CD4-positive, alpha-beta T cell treated with Interferon alpha-2 for 1 hour (primary cell): ENCODE results near the gene KCTD3.

ENCODE experiments used
- DNase-seq, 2 donors: peaks; one replicate each; pipeline ENCODE4 v3.0.0-alpha.2; 2020 to 2022

The KCTD3 gene

GRCh38 chr1:215660259-215660658 lies 93.2 kb downstream of the KCTD3 start:
- DNase-seq: no peak

GRCh38 chr1:215661033-215661432 lies 93.9 kb downstream of the KCTD3 start:
- DNase-seq: no peak

- DNase-seq: no peak
Measured at GRCh38 chr1:215665215-215665614, 98.1 kb downstream of the KCTD3 start.

GRCh38 chr1:215667761-215668160 lies 100.7 kb downstream of the KCTD3 start:
- DNase-seq: no peak

- DNase-seq: no peak
Measured at GRCh38 chr1:215669806-215670491, 102.8 kb downstream of the KCTD3 start.
